ENCODE results near the gene ASMTL.

Gene ASMTL

GRCh38 chrX:1391707-1392375 lies 60.9 kb downstream of the ASMTL start, which contains the start of gene SLC25A6:
Gene SLC25A6, minus strand, starts transcription at chrX:1392113. Its CDS starts 104 bp downstream, at chrX:1392009.
- Mint-ChIP-seq H3K27ac (peak within 1 kb of the TSS; percentile 99), H3K27me3 (no peaks in the 10 kb centered on the region), H3K4me1 (ENCODE audit: low read depth) (peaks cover 72% of the 10 kb centered on the region), H3K9me3 (no peaks in the 10 kb centered on the region), H3K36me3 (ENCODE audit: low read depth) (peaks cover 92% of the 10 kb centered on the region), H3K4me3 (peak within 1 kb of the TSS; percentile 97)
- intact Hi-C loops (cut with micrococcal nuclease) = loop anchor here (1.0 to 5.0 kb wide), 3 partner anchors 60 to 145 kb away; no protein-coding TSS in a partner anchor

GRCh38 chrX:1391370-1391706 lies 61.4 kb downstream of the ASMTL start:
- H3K27me3 Mint-ChIP-seq = no peaks in the 10 kb centered on the region
- peak overlapping the region; percentile 99 for H3K27ac Mint-ChIP-seq
- intact Hi-C loops (cut with micrococcal nuclease) = loop anchor here (5.0 kb wide), 2 partner anchors 59 to 144 kb away; no protein-coding TSS in a partner anchor
- H3K36me3 Mint-ChIP-seq (ENCODE audit: low read depth) = peaks cover 92% of the 10 kb centered on the region
- H3K9me3 Mint-ChIP-seq = no peaks in the 10 kb centered on the region
- H3K4me1 Mint-ChIP-seq (ENCODE audit: low read depth) = peaks cover 77% of the 10 kb centered on the region
- H3K4me3 Mint-ChIP-seq = peak overlapping the region; percentile 97

GRCh38 chrX:1390621-1391369 lies 61.9 kb downstream of the ASMTL start:
- H3K4me3 Mint-ChIP-seq = peak overlapping the region; percentile 97
- intact Hi-C loops (cut with micrococcal nuclease) = loop anchor here (5.0 kb wide), 2 partner anchors 58 to 143 kb away; no protein-coding TSS in a partner anchor
- H3K36me3 Mint-ChIP-seq (ENCODE audit: low read depth) = peaks cover 92% of the 10 kb centered on the region
- peak overlapping the region; percentile 99 for H3K27ac Mint-ChIP-seq
- H3K9me3 Mint-ChIP-seq = no peaks in the 10 kb centered on the region
- no peaks in the 10 kb centered on the region for H3K27me3 Mint-ChIP-seq
- peaks cover 72% of the 10 kb centered on the region for H3K4me1 Mint-ChIP-seq (ENCODE audit: low read depth)

- intact Hi-C loops (cut with micrococcal nuclease) = loop anchor here (5.0 kb wide), 2 partner anchors 58 to 143 kb away; no protein-coding TSS in a partner anchor
- no peak overlapping the region for H3K27ac Mint-ChIP-seq
- H3K4me3 Mint-ChIP-seq = peak overlapping the region; percentile 55
- peaks cover 93% of the 10 kb centered on the region for H3K36me3 Mint-ChIP-seq (ENCODE audit: low read depth)
- peaks cover 66% of the 10 kb centered on the region for H3K4me1 Mint-ChIP-seq (ENCODE audit: low read depth)
- no peaks in the 10 kb centered on the region for H3K9me3 Mint-ChIP-seq
- H3K27me3 Mint-ChIP-seq = no peaks in the 10 kb centered on the region
Measured at GRCh38 chrX:1389993-1390285, 62.8 kb downstream of the ASMTL start.

GRCh38 chrX:1389181-1389992 lies 63.3 kb downstream of the ASMTL start:
- peaks cover 67% of the 10 kb centered on the region for H3K4me1 Mint-ChIP-seq (ENCODE audit: low read depth)

GRCh38 chrX:1388651-1389050 lies 64.1 kb downstream of the ASMTL start:
- Mint-ChIP-seq H3K27ac (no peak overlapping the region), H3K4me1 (ENCODE audit: low read depth) (peaks cover 67% of the 10 kb centered on the region), H3K4me3 (no peak overlapping the region), H3K9me3 (no peaks in the 10 kb centered on the region), H3K36me3 (ENCODE audit: low read depth) (peaks cover 94% of the 10 kb centered on the region), H3K27me3 (no peaks in the 10 kb centered on the region)
- intact Hi-C loops (cut with micrococcal nuclease) = no loop called here

More at GRCh38 chrX:1389181-1389992, 63.3 kb downstream of the ASMTL start:
- peaks cover 94% of the 10 kb centered on the region for H3K36me3 Mint-ChIP-seq (ENCODE audit: low read depth)
- peak overlapping the region; percentile 23 for H3K4me3 Mint-ChIP-seq
- no peaks in the 10 kb centered on the region for H3K27me3 Mint-ChIP-seq
- intact Hi-C loops (cut with micrococcal nuclease) = no loop called here
- H3K27ac Mint-ChIP-seq = no peak overlapping the region
- H3K9me3 Mint-ChIP-seq = no peaks in the 10 kb centered on the region

GRCh38 chrX:1387141-1387776 lies 65.5 kb downstream of the ASMTL start:
- Mint-ChIP-seq H3K36me3 (ENCODE audit: low read depth) (peaks cover 98% of the 10 kb centered on the region), H3K27ac (peak overlapping the region; percentile 43)

GRCh38 chrX:1386338-1387127 lies 66.2 kb downstream of the ASMTL start:
- peaks cover 73% of the 10 kb centered on the region for H3K4me1 Mint-ChIP-seq (ENCODE audit: low read depth)
- no peak overlapping the region for H3K27ac Mint-ChIP-seq
- intact Hi-C loops (cut with micrococcal nuclease) = no loop called here
- H3K27me3 Mint-ChIP-seq = no peaks in the 10 kb centered on the region
- no peaks in the 10 kb centered on the region for H3K9me3 Mint-ChIP-seq
- H3K4me3 Mint-ChIP-seq = no peak overlapping the region
- H3K36me3 Mint-ChIP-seq (ENCODE audit: low read depth) = peaks cover 100% of the 10 kb centered on the region

More at GRCh38 chrX:1387141-1387776, 65.5 kb downstream of the ASMTL start:
- Mint-ChIP-seq H3K27me3 (no peaks in the 10 kb centered on the region), H3K9me3 (no peaks in the 10 kb centered on the region), H3K4me1 (ENCODE audit: low read depth) (peaks cover 70% of the 10 kb centered on the region), H3K4me3 (no peak overlapping the region)
- intact Hi-C loops (cut with micrococcal nuclease) = no loop called here

GRCh38 chrX:1385253-1386223 lies 67.2 kb downstream of the ASMTL start:
- Mint-ChIP-seq H3K9me3 (no peaks in the 10 kb centered on the region), H3K4me3 (no peak overlapping the region), H3K4me1 (ENCODE audit: low read depth) (peaks cover 71% of the 10 kb centered on the region), H3K27ac (no peak overlapping the region), H3K36me3 (ENCODE audit: low read depth) (peaks cover 100% of the 10 kb centered on the region), H3K27me3 (no peaks in the 10 kb centered on the region)
- intact Hi-C loops (cut with micrococcal nuclease) = no loop called here

GRCh38 chrX:1384658-1385252 lies 68.0 kb downstream of the ASMTL start:
- Mint-ChIP-seq H3K4me3 (no peak overlapping the region), H3K9me3 (no peaks in the 10 kb centered on the region), H3K27me3 (no peaks in the 10 kb centered on the region), H3K36me3 (ENCODE audit: low read depth) (peaks cover 97% of the 10 kb centered on the region), H3K27ac (no peak overlapping the region), H3K4me1 (ENCODE audit: low read depth) (peaks cover 68% of the 10 kb centered on the region)
- intact Hi-C loops (cut with micrococcal nuclease) = no loop called here

- Mint-ChIP-seq H3K9me3 (no peaks in the 10 kb centered on the region), H3K4me3 (no peak overlapping the region), H3K36me3 (ENCODE audit: low read depth) (peaks cover 88% of the 10 kb centered on the region), H3K27ac (peak overlapping the region; percentile 30), H3K4me1 (ENCODE audit: low read depth) (peaks cover 39% of the 10 kb centered on the region), H3K27me3 (no peaks in the 10 kb centered on the region)
- intact Hi-C loops (cut with micrococcal nuclease) = no loop called here
Measured at GRCh38 chrX:1380672-1381233, 72.0 kb downstream of the ASMTL start.

Data from dendritic cell treated with granulocyte-macrophage colony-stimulating factor and Interleukin-4, amounts not matched to agents 40 ng/mL and 50 ng/mL, for 4 days (primary cell).